A549 (cell line): ENCODE data around the gene PALLD. TPM values are rescaled to one million over a fixed set of nuclear protein-coding genes. Genes with fewer than 3 reads are reported as not detected.
A peak's percentile ranks its signal among the peaks of the same experiment; 100 is the strongest.

ENCODE experiments used
- ATAC-seq, 2 experiments: fragments of 200-7000 bp in 1 of 2; fragments of >200 bp in 1 of 2; cut with Nextera tagmentation in 1 of 2; cut with Tn5 transposase in 1 of 2; 3 replicates each; pipeline versions ENCODE4 v1.8.0 to v1.9.1; 2018 to 2020; ENCODE audit warnings: mild to moderate bottlenecking in 1 of 2, moderate library complexity in 1 of 2
- CTCF ChIA-PET: fragments of 300-600 bp; sonication (Branson Sonifier 250); formaldehyde crosslinking; extraction: SDS; loops from one replicate; lab custom pipeline; 2021; ENCODE audit warnings: antibody characterized with exemption, inconsistent platforms; lab: Yijun Ruan, JAX
- POLR2A ChIA-PET: fragments of 350-600 bp; formaldehyde crosslinking; extraction: SDS; loops from one replicate; lab custom pipeline; 2021; ENCODE audit warnings: antibody characterized with exemption, inconsistent platforms; lab: Yijun Ruan, JAX
- DNase-seq, 2 experiments: peaks; one replicate each; pipeline versions ENCODE4 v3.0.0 to v3.0.0-alpha.2; 2011 to 2016; ENCODE audit warnings: low read depth in 1 of 2, low spot score in 1 of 2
- FAIRE-seq: peaks from 2 replicates; lab custom pipeline; 2011; peaks lifted over from hg19 to GRCh38; lab: Jason Lieb, UNC
- H3K27ac ChIP-seq, 2 experiments: fragments of >200 bp; sonication (Bioruptor Twin); formaldehyde crosslinking; 3 replicates each; pipeline ENCODE4 v1.5.1; 2016 to 2017
- H3K4me1 ChIP-seq: fragments of >200 bp; sonication (Bioruptor Twin); formaldehyde crosslinking; 3 replicates; pipeline ENCODE4 v1.6.1; 2016
- H3K4me2 ChIP-seq: fragments of >200 bp; sonication (Bioruptor Twin); formaldehyde crosslinking; 3 replicates; pipeline ENCODE4 v1.6.1; 2016
- H3K4me3 ChIP-seq: fragments of >200 bp; sonication (Bioruptor Twin); formaldehyde crosslinking; 3 replicates; pipeline ENCODE4 v1.5.1; 2016
- H3K9me3 ChIP-seq: fragments of >200 bp; sonication (Bioruptor Twin); formaldehyde crosslinking; 3 replicates; pipeline ENCODE4 v1.6.1; 2016
- CBX2 ChIP-seq: fragments of 200-600 bp; sonication (generic); IDR thresholded peaks from 2 replicates; pipeline ENCODE4 v1.6.1; 2016; ENCODE audit warnings: low read depth, mild to moderate bottlenecking, borderline replicate concordance
- CBX8 ChIP-seq: fragments of 200-600 bp; sonication (generic); IDR thresholded peaks from 2 replicates; pipeline ENCODE4 v1.6.1; 2016
- CHD2 ChIP-seq: fragments of 150-350 bp; IDR thresholded peaks from 2 replicates; pipeline ENCODE4 v1.6.1; 2014; ENCODE audit warnings: low read length; ENCODE audit not compliant: partially characterized antibody
- CHD4 ChIP-seq: fragments of 200-600 bp; sonication (generic); IDR thresholded peaks from 2 replicates; pipeline ENCODE4 v1.6.1; 2016; ENCODE audit warnings: antibody characterized with exemption, mild to moderate bottlenecking, borderline replicate concordance
- EP300 ChIP-seq, 2 experiments: fragments of >200 bp; sonication (Bioruptor Twin); formaldehyde crosslinking; IDR thresholded peaks; 2 replicates in 1 of 2; 3 replicates in 1 of 2; pipeline ENCODE4 v1.6.1; 2016 to 2017
- FOSL2 ChIP-seq, 2 experiments: fragments of 450-650 bp in 1 of 2; fragments of >200 bp in 1 of 2; sonication (Bioruptor Twin) in 1 of 2; formaldehyde crosslinking; IDR thresholded peaks; 2 replicates each; pipeline versions ENCODE4 v1.5.0 to v1.6.1; 2016 to 2020; ENCODE audit warnings: mild to moderate bottlenecking in 1 of 2, moderate library complexity in 1 of 2
- HEYL ChIP-seq: fragments of 250-450 bp; sonication (Bioruptor Pico); IDR thresholded peaks from 2 replicates; pipeline ENCODE4 v1.8.0; 2021; ENCODE audit warnings: mild to moderate bottlenecking, moderate library complexity
- JUNB ChIP-seq: fragments of >200 bp; sonication (Bioruptor Twin); formaldehyde crosslinking; IDR thresholded peaks from 2 replicates; pipeline ENCODE4 v1.6.1; 2016
- MAFK ChIP-seq: fragments of 450-650 bp; IDR thresholded peaks from 2 replicates; pipeline ENCODE4 v1.6.1; 2014; ENCODE audit not compliant: partially characterized antibody
- NPAS2 ChIP-seq: fragments of 250-450 bp; sonication (Bioruptor Pico); IDR thresholded peaks from 2 replicates; pipeline ENCODE4 v1.8.0; 2022; ENCODE audit warnings: mild to moderate bottlenecking, moderate library complexity, borderline replicate concordance
- PBX3 ChIP-seq: IDR thresholded peaks from 2 replicates; pipeline ENCODE4 v1.6.1; 2012
- RARB ChIP-seq: fragments of 250-450 bp; sonication (Bioruptor Pico); IDR thresholded peaks from 2 replicates; pipeline ENCODE4 v1.8.0; 2021; ENCODE audit warnings: mild to moderate bottlenecking, moderate library complexity
- RCOR1 ChIP-seq: fragments of 150-350 bp; IDR thresholded peaks from 2 replicates; pipeline ENCODE4 v1.6.1; 2014; ENCODE audit warnings: antibody characterized with exemption, low read length, low read depth
- REST ChIP-seq: fragments of 200-600 bp; sonication (generic); IDR thresholded peaks from 2 replicates; pipeline ENCODE4 v1.6.1; 2016; ENCODE audit warnings: antibody characterized with exemption, mild to moderate bottlenecking, moderate library complexity
- WGBS: methylation state at CpG from one replicate; pipeline ENCODE4 v1.1.6; 2017; ENCODE audit errors: missing lambda C conversion rate; 5-methylcytosine and 5-hydroxymethylcytosine counted together
- polyA plus RNA-seq, 4 experiments: library from polyadenylated mRNA; depleted of rRNA in 3 of 4; stranded (reverse); fragments of >200 nt; fragmentation: RNase III in 1 of 4; extraction: RNeasy Plus Mini Kit Qiagen cat#74134 plus additional on column Dnase treatment in 1 of 4; gene quantifications; 2 replicates in 3 of 4; 3 replicates in 1 of 4; pipeline ENCODE4 v1.2.3, GENCODE V29; 2011 to 2017

PALLD gene
- polyA plus RNA-seq, 2 of the 4 experiments (the other 2 are of a cell fraction), result 88.8 to 113 TPM

GRCh38 chr4:168908093-168908492, 411.2 kb downstream of the PALLD start:
- CTCF ChIA-PET, result interaction anchor here (1.5 kb wide), 1 partner anchor 323 kb away, joined by 3 read pairs; no protein-coding TSS in a partner anchor
- ATAC-seq (no peak; a peak in 1 of 6 replicates), FAIRE-seq (no peak)
- H3K9me3 ChIP-seq, result no peaks in the 10 kb centered on the region
- WGBS, result 60% methylated on average over 1 of the region's 1 CpG
- TF ChIP-seq FOSL2 (IDR thresholded peaks at IDR 0.05) (no peak), FOSL2 (CRISPR knock-in tag; IDR thresholded peaks at IDR 0.05) (0 out of 2 replicates have a peak, but pooled peaks have one; percentile 38), CBX8 (no peak)
- TF ChIP-seq, all 56 proteins: peak for 1
- Histone ChIP-seq H3K4me2 (peak overlapping the region; percentile 24; the same call in 2 of the 3 replicates), H3K4me3 (no peak overlapping the region), H3K27ac (peak overlapping the region in 1 of 2 experiments; percentile 65; a peak in 3 of 6 replicates), H3K4me1 (peaks cover 23% of the 10 kb centered on the region)
- POLR2A ChIA-PET, result no interaction called here
- no peak for DNase-seq

GRCh38 chr4:168908851-168909273, 412.0 kb downstream of the PALLD start:
- no peak for ATAC-seq
- DNase-seq, result no peak
- no peak for FAIRE-seq
- Histone ChIP-seq H3K4me2 (no peak overlapping the region), H3K4me3 (no peak overlapping the region), H3K4me1 (peaks cover 23% of the 10 kb centered on the region), H3K9me3 (no peaks in the 10 kb centered on the region), H3K27ac (0 out of 6 replicates have a peak overlapping the region, but pooled peaks of 1 of the 2 experiments have one; percentile 35)
- TF ChIP-seq CHD2 (no peak), HEYL (no peak), NPAS2 (CRISPR knock-in tag) (no peak), EP300 (IDR thresholded peaks at IDR 0.05) (no peak), RCOR1 (no peak), CBX2 (no peak), JUNB (no peak), REST (no peak), CHD4 (no peak), FOSL2 (IDR thresholded peaks at IDR 0.05) (no peak), FOSL2 (CRISPR knock-in tag; IDR thresholded peaks at IDR 0.05) (no peak), PBX3 (no peak)
- POLR2A ChIA-PET, result no interaction called here
- 50% methylated on average over 3 of the region's 3 CpGs for WGBS
- CTCF ChIA-PET, result interaction anchor here (1.0 to 1.5 kb wide), 3 partner anchors 13 to 323 kb away, joined by 3 to 5 read pairs (median 3); no protein-coding TSS in a partner anchor

GRCh38 chr4:168914095-168914494, 417.2 kb downstream of the PALLD start:
- no peak overlapping the region for H3K4me2 ChIP-seq
- FAIRE-seq, result no peak
- no peak for TF ChIP-seq RARB
- peak; percentile 85 for TF ChIP-seq MAFK
- H3K4me3 ChIP-seq, result no peak overlapping the region
- POLR2A ChIA-PET, result no interaction called here
- 98% methylated on average over 2 of the region's 2 CpGs for WGBS
- no peak for DNase-seq
- CTCF ChIA-PET, result interaction anchor here (1.2 to 1.4 kb wide), 2 partner anchors 9 to 328 kb away, joined by 3 to 5 read pairs; no protein-coding TSS in a partner anchor
- no peak overlapping the region for H3K27ac ChIP-seq
- ATAC-seq, result no peak
- H3K4me1 ChIP-seq, result no peaks in the 10 kb centered on the region; the same call in 2 of the 3 replicates
- H3K9me3 ChIP-seq, result no peaks in the 10 kb centered on the region
